ENCODE measurements around the gene TENM4. TPM values are rescaled to one million over a fixed set of nuclear protein-coding genes. Genes with fewer than 3 reads are reported as not detected.

Gene TENM4
- total RNA-seq, 4 donors from 2014 or later, result 31.4 to 44.5 (median 38.0) TPM

GRCh38 chr11:78786746-78787145 lies 654.1 kb downstream of the TENM4 start:
- Histone ChIP-seq H3K4me1 (no peaks in the 10 kb centered on the region), H3K27me3 (no peaks in the 10 kb centered on the region), H3K36me3 (no peaks in the 10 kb centered on the region), H3K9me3 (no peaks in the 10 kb centered on the region), H3K27ac (no peak overlapping the region), H3K4me3 (no peak overlapping the region)
- TF ChIP-seq CTCF (IDR thresholded peaks at IDR 0.05), result no peak
- TF ChIP-seq POLR2A (IDR thresholded peaks at IDR 0.05), result no peak
- no peak for TF ChIP-seq POLR2AphosphoS5 (IDR thresholded peaks at IDR 0.05)
- TF ChIP-seq EP300 (IDR thresholded peaks at IDR 0.05), result no peak
- 94% methylated on average over 4 of the region's 20 CpGs for WGBS
- no peak for DNase-seq (ENCODE audit: low spot score in 2 of 2)

- Histone ChIP-seq H3K9me3 (no peaks in the 10 kb centered on the region), H3K4me3 (no peak overlapping the region), H3K36me3 (no peaks in the 10 kb centered on the region), H3K4me1 (no peaks in the 10 kb centered on the region), H3K27me3 (no peaks in the 10 kb centered on the region), H3K27ac (no peak overlapping the region)
- TF ChIP-seq POLR2A (IDR thresholded peaks at IDR 0.05) (no peak), CTCF (IDR thresholded peaks at IDR 0.05) (no peak), POLR2AphosphoS5 (IDR thresholded peaks at IDR 0.05) (no peak), EP300 (IDR thresholded peaks at IDR 0.05) (no peak)
- no peak for DNase-seq (ENCODE audit: low spot score in 2 of 2)
- WGBS, result 75% methylated on average over 5 of the region's 5 CpGs
Observed at GRCh38 chr11:78786086-78786485, 654.7 kb downstream of the TENM4 start.

- Histone ChIP-seq H3K36me3 (no peaks in the 10 kb centered on the region), H3K4me3 (no peak overlapping the region), H3K4me1 (no peaks in the 10 kb centered on the region), H3K27me3 (no peaks in the 10 kb centered on the region), H3K27ac (no peak overlapping the region), H3K9me3 (no peaks in the 10 kb centered on the region)
- TF ChIP-seq POLR2A (IDR thresholded peaks at IDR 0.05) (no peak), CTCF (IDR thresholded peaks at IDR 0.05) (no peak), POLR2AphosphoS5 (IDR thresholded peaks at IDR 0.05) (no peak), EP300 (IDR thresholded peaks at IDR 0.05) (no peak)
- WGBS, result 64% methylated on average over 9 of the region's 9 CpGs
- no peak for DNase-seq (ENCODE audit: low spot score in 2 of 2)
Observed at GRCh38 chr11:78784321-78785061, 656.3 kb downstream of the TENM4 start.

GRCh38 chr11:78783846-78784245 lies 657.0 kb downstream of the TENM4 start:
- WGBS, result 79% methylated on average over 5 of the region's 5 CpGs
- no peak for DNase-seq (ENCODE audit: low spot score in 2 of 2)
- H3K27me3 ChIP-seq, result no peaks in the 10 kb centered on the region
- H3K4me1 ChIP-seq, result no peaks in the 10 kb centered on the region
- H3K36me3 ChIP-seq, result no peaks in the 10 kb centered on the region
- no peaks in the 10 kb centered on the region for H3K9me3 ChIP-seq
- H3K27ac ChIP-seq, result no peak overlapping the region
- no peak for TF ChIP-seq POLR2AphosphoS5 (IDR thresholded peaks at IDR 0.05)
- no peak for TF ChIP-seq POLR2A (IDR thresholded peaks at IDR 0.05)
- no peak for TF ChIP-seq CTCF (IDR thresholded peaks at IDR 0.05)
- no peak for TF ChIP-seq EP300 (IDR thresholded peaks at IDR 0.05)
- no peak overlapping the region for H3K4me3 ChIP-seq

- 100% methylated on average over 1 of the region's 1 CpG for WGBS
- H3K9me3 ChIP-seq, result no peaks in the 10 kb centered on the region
- H3K27ac ChIP-seq, result no peak overlapping the region
- no peaks in the 10 kb centered on the region for H3K36me3 ChIP-seq
- no peaks in the 10 kb centered on the region for H3K4me1 ChIP-seq
- H3K27me3 ChIP-seq, result no peaks in the 10 kb centered on the region
- TF ChIP-seq CTCF (IDR thresholded peaks at IDR 0.05), result no peak
- TF ChIP-seq EP300 (IDR thresholded peaks at IDR 0.05), result no peak
- TF ChIP-seq POLR2AphosphoS5 (IDR thresholded peaks at IDR 0.05), result no peak
- no peak for TF ChIP-seq POLR2A (IDR thresholded peaks at IDR 0.05)
- DNase-seq (ENCODE audit: low spot score in 2 of 2), result no peak
- H3K4me3 ChIP-seq, result no peak overlapping the region
Observed at GRCh38 chr11:78783301-78783700, 657.5 kb downstream of the TENM4 start.
